ENCODE results near the gene TRIM42. TPM values are rescaled to one million over a fixed set of nuclear protein-coding genes. Genes with fewer than 3 reads are reported as not detected.

Gene TRIM42
- total and polyA plus RNA-seq, 2 of the 8 experiments (the other 6 are each of a cell fraction or from before 2014, with no cell fraction given) = not detected

DNA sequence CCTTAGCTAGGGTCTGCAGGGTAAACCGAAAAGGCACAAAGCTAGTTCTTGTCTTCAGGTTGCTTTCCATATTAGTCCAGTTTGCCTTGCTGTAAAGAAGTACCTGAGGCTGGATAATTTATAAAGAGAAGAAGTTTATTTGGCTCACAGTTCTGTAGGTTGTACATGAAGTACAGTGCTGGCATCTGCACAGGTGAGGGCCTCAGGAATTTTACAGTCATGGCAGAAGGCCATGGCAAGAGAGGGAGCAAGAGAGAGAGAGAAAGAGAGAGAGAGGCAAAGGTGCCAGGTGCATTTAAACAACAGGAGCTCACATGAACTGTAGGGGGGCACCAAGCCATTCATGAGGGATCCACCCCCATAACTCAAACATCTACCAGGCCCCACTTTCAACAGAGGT is 26.9 kb downstream of the TRIM42 start:
- no peak overlapping the region for H3K4ac ChIP-seq (replicated peaks; ENCODE audit: insufficient read length, low read depth, low read length)
- H3K27me3 ChIP-seq (replicated peaks in 1 of 4; ENCODE audit: control insufficient read depth in 3 of 4, extremely low read depth in 1 of 4, insufficient read depth in 3 of 4, low read length in 3 of 4) = no peaks in the 10 kb centered on the region
- H3K9me3 ChIP-seq (ENCODE audit: insufficient read depth in 2 of 2, low read depth in 1 of 2, low read length in 1 of 2) = peaks cover 8 to 12% of the 10 kb centered on the region in 2 experiments; a peak in 2 of 4 replicates
- no peaks in the 10 kb centered on the region for H4K20me1 ChIP-seq (replicated peaks in 1 of 2; ENCODE audit: control insufficient read depth in 1 of 2, insufficient read depth in 2 of 2, low read length in 2 of 2)
- no peak overlapping the region for H2BK5ac ChIP-seq (ENCODE audit: low read depth, low read length)
- no peak overlapping the region for H3K23ac ChIP-seq (ENCODE audit: insufficient read length)
- H3K56ac ChIP-seq (replicated peaks; ENCODE audit: insufficient read length, low read depth, low read length) = no peak overlapping the region
- H2BK15ac ChIP-seq (ENCODE audit: low read length) = no peak overlapping the region
- ChIA-PET CTCF (ENCODE audit: partially characterized antibody) (interaction anchor here (1.1 to 1.3 kb wide), 2 partner anchors 18 to 32 kb away, joined by 5 read pairs; no protein-coding TSS in a partner anchor), POLR2A (ENCODE audit: partially characterized antibody) (no interaction called here)
- H2BK12ac ChIP-seq (ENCODE audit: low read depth, low read length) = no peak overlapping the region
- H3K4me2 ChIP-seq (ENCODE audit: insufficient read depth in 1 of 2, low read depth in 2 of 2, low read length in 2 of 2) = no peak overlapping the region
- H3K18ac ChIP-seq (ENCODE audit: extremely low read depth, low read length) = no peak overlapping the region
- H2AK5ac ChIP-seq (ENCODE audit: low read depth, low read length) = no peak overlapping the region
- no peaks in the 10 kb centered on the region for H3K36me3 ChIP-seq (ENCODE audit: control insufficient read depth in 2 of 4, insufficient read depth in 4 of 4, low read length in 3 of 4)
- no peak overlapping the region for H3K9ac ChIP-seq (replicated peaks in 1 of 4; ENCODE audit: extremely low read depth in 1 of 4, low read depth in 3 of 4, low read length in 3 of 4)
- no peak for DNase-seq (ENCODE audit: low read depth in 1 of 2, low spot score in 2 of 2)
- no peak overlapping the region for H3K27ac ChIP-seq (ENCODE audit: low read depth, low read length)
- H2AFZ ChIP-seq (ENCODE audit: low read length) = no peak overlapping the region
- WGBS, 2 experiments (ENCODE audit: extremely low coverage in 1 of 2, insufficient coverage in 1 of 2, insufficient read length in 1 of 2, insufficient replicate concordance in 2 of 2, low coverage in 1 of 2, low lambda C conversion rate in 2 of 2, missing lambda C conversion rate in 1 of 2) = 93% methylated on average over 1 of the region's 1 CpG; no CpG with 5 or more reads in 1 of the 2 experiments
- no peak overlapping the region for H2BK20ac ChIP-seq (ENCODE audit: low read length)
- no peaks in the 10 kb centered on the region for H3K4me1 ChIP-seq (replicated peaks in 1 of 4; ENCODE audit: control insufficient read depth in 3 of 4, insufficient read depth in 4 of 4, low read length in 3 of 4)
- no peak for TF ChIP-seq RBBP5 (IDR thresholded peaks at IDR 0.05; ENCODE audit: borderline replicate concordance, low read depth, low read length)
- no peak for TF ChIP-seq HDAC6 (IDR thresholded peaks at IDR 0.05; ENCODE audit: low read depth, low read length)
- no peak for TF ChIP-seq POLR2AphosphoS5 (IDR thresholded peaks at IDR 0.05; ENCODE audit: low read depth, low read length)
- TF ChIP-seq KDM4A (IDR thresholded peaks at IDR 0.05; ENCODE audit: low read depth, low read length, severe bottlenecking) = no peak
- TF ChIP-seq GABPA (IDR thresholded peaks at IDR 0.05; ENCODE audit: borderline replicate concordance, insufficient read depth, low read length) = no peak
- no peak for TF ChIP-seq CBX5 (IDR thresholded peaks at IDR 0.05; ENCODE audit: low read depth, low read length)
- TF ChIP-seq CBX8 (IDR thresholded peaks at IDR 0.05; ENCODE audit: borderline replicate concordance, low read depth, low read length) = no peak
- TF ChIP-seq MAFK (IDR thresholded peaks at IDR 0.05; ENCODE audit: low read depth, low read length) = no peak
- FAIRE-seq = no peak
- no peak overlapping the region for H3K14ac ChIP-seq (ENCODE audit: insufficient read length)
- H3K79me1 ChIP-seq (ENCODE audit: low read depth, low read length) = no peaks in the 10 kb centered on the region
- no peaks in the 10 kb centered on the region for H3K23me2 ChIP-seq (ENCODE audit: low read depth, low read length)
- no peak overlapping the region for H2BK120ac ChIP-seq (replicated peaks; ENCODE audit: low read depth, low read length)
- H4K8ac ChIP-seq (ENCODE audit: extremely low read depth, insufficient read depth, low read length) = no peak overlapping the region
- no peak overlapping the region for H4K5ac ChIP-seq (ENCODE audit: insufficient read length, low read depth, low read length)
- H3K4me3 ChIP-seq (ENCODE audit: extremely low read depth in 1 of 4, insufficient read depth in 2 of 4, low read depth in 3 of 4, low read length in 4 of 4) = no peak overlapping the region
- no peaks in the 10 kb centered on the region for H3K79me2 ChIP-seq (ENCODE audit: control insufficient read depth in 1 of 2, insufficient read depth in 2 of 2, low read length in 2 of 2)
- no peak overlapping the region for H4K91ac ChIP-seq (replicated peaks; ENCODE audit: insufficient read length, low read length)
